HepG2 (cell line): ENCODE measurements around the gene ZCCHC24. TPM values are rescaled to one million over a fixed set of nuclear protein-coding genes. Genes with fewer than 3 reads are reported as not detected.

Source experiments
- ASH2L ChIP-seq: fragments of 300-600, 200-600 bp; sonication (generic); IDR thresholded peaks from 2 replicates; pipeline ENCODE4 v1.7.0; 2017; ENCODE audit warnings: low read depth, mild to moderate bottlenecking, moderate library complexity, mixed read lengths, low read length; ENCODE audit not compliant: insufficient read length
- HIC2 ChIP-seq: sonication (generic); formaldehyde crosslinking; IDR thresholded peaks from 2 replicates; pipeline ENCODE4 v1.9.0; 2022; ENCODE audit warnings: low read depth, missing genetic modification reagents
- MAFF ChIP-seq: IDR thresholded peaks from 2 replicates; pipeline ENCODE4 v1.6.1; 2011; ENCODE audit warnings: low read depth, low read length, improper control_type of control experiment
- PAF1 ChIP-seq: IDR thresholded peaks from 2 replicates; pipeline ENCODE4 v1.6.1; 2016; ENCODE audit warnings: missing genetic modification reagents, missing compliant biosample characterization
- REL ChIP-seq: sonication (generic); formaldehyde crosslinking; conservative IDR thresholded peaks from 2 replicates; pipeline ENCODE4 v1.8.0; 2022; ENCODE audit warnings: mild to moderate bottlenecking, missing genetic modification reagents, moderate library complexity
- RFX5 ChIP-seq: IDR thresholded peaks from 2 replicates; pipeline ENCODE4 v1.6.1; 2011; ENCODE audit warnings: low read depth, low read length, improper control_type of control experiment
- SATB2 ChIP-seq: sonication (generic); formaldehyde crosslinking; IDR thresholded peaks from 2 replicates; pipeline ENCODE4 v1.5.0; 2020; ENCODE audit warnings: missing genetic modification reagents
- SNAPC5 ChIP-seq: sonication (generic); formaldehyde crosslinking; IDR thresholded peaks from 2 replicates; pipeline ENCODE4 v1.8.1; 2023; ENCODE audit warnings: mild to moderate bottlenecking, missing genetic modification reagents, borderline replicate concordance
- SOX6 ChIP-seq, 2 experiments: fragments of 450-650 bp in 1 of 2; sonication (generic) in 1 of 2; formaldehyde crosslinking in 1 of 2; IDR thresholded peaks; 2 replicates each; pipeline versions ENCODE4 v1.4.0 to v1.6.1; 2017 to 2020; ENCODE audit warnings: antibody characterized with exemption in 1 of 2, mild to moderate bottlenecking in 1 of 2, missing genetic modification reagents in 1 of 2
- TFAP4 ChIP-seq: sonication (generic); IDR thresholded peaks from 2 replicates; pipeline ENCODE4 v1.6.1; 2016; ENCODE audit warnings: low read depth, borderline replicate concordance
- ZSCAN21 ChIP-seq: sonication (generic); formaldehyde crosslinking; IDR thresholded peaks from 2 replicates; pipeline ENCODE4 v1.8.0; 2022; ENCODE audit warnings: mild to moderate bottlenecking, missing genetic modification reagents, moderate library complexity, borderline replicate concordance
- ZSCAN22 ChIP-seq: sonication (generic); formaldehyde crosslinking; IDR thresholded peaks from 2 replicates; pipeline ENCODE4 v1.4.0; 2020; ENCODE audit warnings: mild to moderate bottlenecking, missing genetic modification reagents
- polyA plus RNA-seq, 8 experiments: library from polyadenylated mRNA; depleted of rRNA in 3 of 8; stranded (reverse) in 7 of 8; unstranded in 1 of 8; fragments of >200 nt; fragmentation: Illumina TruSeq in 4 of 8; extraction: Trizol in 4 of 8; gene quantifications; 2 replicates each; pipeline versions ENCODE4 v1.2.1 to v1.2.3, GENCODE V29; 2011 to 2016; ENCODE audit warnings: low read depth in 4 of 8, missing spikeins in 1 of 8, mixed read lengths in 1 of 8; ENCODE audit not compliant: insufficient read depth in 1 of 8
- total RNA-seq, 5 experiments: library from RNA; depleted of rRNA; stranded (reverse); fragments of >200 nt; fragmentation: Illumina TruSeq; extraction: Trizol; gene quantifications; 2 replicates each; pipeline ENCODE4 v1.2.3, GENCODE V29; 2016; ENCODE audit warnings: low read depth in 1 of 5

The ZCCHC24 gene
- total and polyA plus RNA-seq, 2 of the 13 experiments (the other 11 are each of a cell fraction or from before 2014, with no cell fraction given) = 3.1 to 7.9 TPM

- no peak for TF ChIP-seq REL (CRISPR knock-in tag)
- TF ChIP-seq RFX5 = 0 out of 2 replicates have a peak, but pooled peaks have one; percentile 9
- peak; percentile 60 for TF ChIP-seq MAFF
- no peak for TF ChIP-seq ZSCAN22 (CRISPR knock-in tag)
- no peak for TF ChIP-seq ZSCAN21 (CRISPR knock-in tag)
- TF ChIP-seq ASH2L = no peak
- TF ChIP-seq SOX6 (IDR thresholded peaks at IDR 0.05) = no peak
- TF ChIP-seq SOX6 (CRISPR knock-in tag; IDR thresholded peaks at IDR 0.05) = no peak
- peak; percentile 43; the same call in 1 of the 2 replicates for TF ChIP-seq HIC2
- peak; percentile 84; the same call in 1 of the 2 replicates for TF ChIP-seq TFAP4
- TF ChIP-seq SNAPC5 = no peak
- no peak for TF ChIP-seq SATB2 (CRISPR knock-in tag)
- no peak for TF ChIP-seq PAF1 (CRISPR knock-in tag)
Observed at GRCh38 chr10:79342295-79342761, 103.1 kb downstream of the ZCCHC24 start (continued).
